Neural progenitor cell (in vitro differentiated cells): ENCODE results near the gene PLS3.

ENCODE experiments used
- EZH2 ChIP-seq: fragments of 200-600 bp; sonication (generic); IDR thresholded peaks from 2 replicates; pipeline ENCODE4 v1.6.1; 2017; ENCODE audit warnings: antibody characterized with exemption, mild to moderate bottlenecking, moderate library complexity
- EZH2phosphoT487 ChIP-seq: fragments of 200-600 bp; sonication (generic); IDR thresholded peaks from 2 replicates; pipeline ENCODE4 v1.6.1; 2017; ENCODE audit warnings: antibody characterized with exemption
- TF ChIP-seq, protein P1 (sequence below): fragments of 200-600 bp; sonication (generic); IDR thresholded peaks from 2 replicates; pipeline ENCODE4 v1.5.1; 2017; ENCODE audit warnings: antibody characterized with exemption, mild to moderate bottlenecking

DNA sequence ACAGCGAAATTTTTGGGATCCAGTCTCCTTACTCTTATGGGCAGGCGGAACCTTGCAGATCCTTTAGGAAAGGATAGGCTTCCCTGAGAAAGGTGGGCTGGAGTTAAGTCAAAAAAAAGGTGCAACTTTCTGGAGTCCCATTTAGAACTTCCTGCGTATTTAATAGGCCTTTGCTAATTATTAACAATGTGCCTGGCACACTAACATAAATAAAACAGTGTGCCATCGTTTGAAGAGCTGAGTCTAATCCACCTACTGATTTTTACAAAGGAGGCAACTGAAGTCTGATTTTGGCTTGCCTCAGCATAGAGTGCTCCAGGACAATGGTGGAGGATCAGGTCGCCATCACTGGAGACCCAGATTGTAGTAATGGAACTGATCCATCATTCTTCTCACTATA, 15.7 kb downstream of the PLS3 start:
- TF ChIP-seq, protein P1, sequence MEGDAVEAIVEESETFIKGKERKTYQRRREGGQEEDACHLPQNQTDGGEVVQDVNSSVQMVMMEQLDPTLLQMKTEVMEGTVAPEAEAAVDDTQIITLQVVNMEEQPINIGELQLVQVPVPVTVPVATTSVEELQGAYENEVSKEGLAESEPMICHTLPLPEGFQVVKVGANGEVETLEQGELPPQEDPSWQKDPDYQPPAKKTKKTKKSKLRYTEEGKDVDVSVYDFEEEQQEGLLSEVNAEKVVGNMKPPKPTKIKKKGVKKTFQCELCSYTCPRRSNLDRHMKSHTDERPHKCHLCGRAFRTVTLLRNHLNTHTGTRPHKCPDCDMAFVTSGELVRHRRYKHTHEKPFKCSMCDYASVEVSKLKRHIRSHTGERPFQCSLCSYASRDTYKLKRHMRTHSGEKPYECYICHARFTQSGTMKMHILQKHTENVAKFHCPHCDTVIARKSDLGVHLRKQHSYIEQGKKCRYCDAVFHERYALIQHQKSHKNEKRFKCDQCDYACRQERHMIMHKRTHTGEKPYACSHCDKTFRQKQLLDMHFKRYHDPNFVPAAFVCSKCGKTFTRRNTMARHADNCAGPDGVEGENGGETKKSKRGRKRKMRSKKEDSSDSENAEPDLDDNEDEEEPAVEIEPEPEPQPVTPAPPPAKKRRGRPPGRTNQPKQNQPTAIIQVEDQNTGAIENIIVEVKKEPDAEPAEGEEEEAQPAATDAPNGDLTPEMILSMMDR: no peak
- no peak for TF ChIP-seq EZH2phosphoT487
- TF ChIP-seq EZH2: no peak
